ENCODE measurements around the gene PRXL2C.
A peak's percentile ranks its signal among the peaks of the same experiment; 100 is the strongest.
"Not testable (repeated sequence)": the region's sequence is repeated elsewhere in the genome, so short reads cannot be mapped to it uniquely, and the experiment has no call there.

Gene PRXL2C, protein sequence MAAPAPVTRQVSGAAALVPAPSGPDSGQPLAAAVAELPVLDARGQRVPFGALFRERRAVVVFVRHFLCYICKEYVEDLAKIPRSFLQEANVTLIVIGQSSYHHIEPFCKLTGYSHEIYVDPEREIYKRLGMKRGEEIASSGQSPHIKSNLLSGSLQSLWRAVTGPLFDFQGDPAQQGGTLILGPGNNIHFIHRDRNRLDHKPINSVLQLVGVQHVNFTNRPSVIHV
- long read RNA-seq, partial matches to known transcripts, result 0 of 5 reads
- long read RNA-seq, other reads (novel, unspliced or antisense), result 3 of 5 reads

DNA sequence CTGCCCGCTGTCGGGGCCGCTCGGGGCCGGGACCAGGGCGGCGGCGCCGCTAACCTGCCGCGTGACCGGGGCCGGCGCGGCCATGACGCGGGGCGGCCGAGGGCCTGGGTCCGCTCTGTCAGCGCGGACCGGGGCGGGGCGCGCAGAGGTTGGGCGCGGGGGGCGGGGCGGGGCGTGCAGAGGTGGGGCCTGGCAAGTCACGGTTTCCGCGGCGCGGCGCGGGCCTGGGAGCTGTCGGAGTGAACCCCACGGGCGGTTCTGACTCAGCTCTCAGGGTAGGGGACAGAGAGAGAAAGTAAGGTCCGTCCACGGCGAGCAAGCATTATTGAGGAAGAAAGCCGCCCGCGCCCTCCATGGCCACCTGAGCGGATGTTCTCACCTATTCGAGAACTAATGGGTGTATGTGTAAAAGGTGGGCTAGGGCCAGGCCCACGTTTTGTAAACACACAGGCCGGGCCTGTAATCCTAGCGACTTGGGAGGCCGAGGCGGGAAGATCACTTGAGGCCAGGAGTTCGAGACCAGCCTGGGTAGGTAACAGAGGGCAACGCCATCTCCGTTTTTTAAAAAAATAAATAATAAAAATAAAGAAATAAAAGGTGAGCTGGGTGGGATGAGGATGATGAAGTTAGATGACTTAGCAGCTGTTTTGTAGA lies at the start of gene PRXL2C:
PRXL2C (minus strand) TSS at position 120 of the 654 bp plus-strand sequence; CDS start at position 84, 36 bp downstream.
- no peak for TF ChIP-seq SPI1 (IDR thresholded peaks at IDR 0.05; ENCODE audit: borderline replicate concordance, low read depth)
- TF ChIP-seq GABPA (IDR thresholded peaks at IDR 0.05; ENCODE audit: low read depth), result no peak
- TF ChIP-seq, protein P1, sequence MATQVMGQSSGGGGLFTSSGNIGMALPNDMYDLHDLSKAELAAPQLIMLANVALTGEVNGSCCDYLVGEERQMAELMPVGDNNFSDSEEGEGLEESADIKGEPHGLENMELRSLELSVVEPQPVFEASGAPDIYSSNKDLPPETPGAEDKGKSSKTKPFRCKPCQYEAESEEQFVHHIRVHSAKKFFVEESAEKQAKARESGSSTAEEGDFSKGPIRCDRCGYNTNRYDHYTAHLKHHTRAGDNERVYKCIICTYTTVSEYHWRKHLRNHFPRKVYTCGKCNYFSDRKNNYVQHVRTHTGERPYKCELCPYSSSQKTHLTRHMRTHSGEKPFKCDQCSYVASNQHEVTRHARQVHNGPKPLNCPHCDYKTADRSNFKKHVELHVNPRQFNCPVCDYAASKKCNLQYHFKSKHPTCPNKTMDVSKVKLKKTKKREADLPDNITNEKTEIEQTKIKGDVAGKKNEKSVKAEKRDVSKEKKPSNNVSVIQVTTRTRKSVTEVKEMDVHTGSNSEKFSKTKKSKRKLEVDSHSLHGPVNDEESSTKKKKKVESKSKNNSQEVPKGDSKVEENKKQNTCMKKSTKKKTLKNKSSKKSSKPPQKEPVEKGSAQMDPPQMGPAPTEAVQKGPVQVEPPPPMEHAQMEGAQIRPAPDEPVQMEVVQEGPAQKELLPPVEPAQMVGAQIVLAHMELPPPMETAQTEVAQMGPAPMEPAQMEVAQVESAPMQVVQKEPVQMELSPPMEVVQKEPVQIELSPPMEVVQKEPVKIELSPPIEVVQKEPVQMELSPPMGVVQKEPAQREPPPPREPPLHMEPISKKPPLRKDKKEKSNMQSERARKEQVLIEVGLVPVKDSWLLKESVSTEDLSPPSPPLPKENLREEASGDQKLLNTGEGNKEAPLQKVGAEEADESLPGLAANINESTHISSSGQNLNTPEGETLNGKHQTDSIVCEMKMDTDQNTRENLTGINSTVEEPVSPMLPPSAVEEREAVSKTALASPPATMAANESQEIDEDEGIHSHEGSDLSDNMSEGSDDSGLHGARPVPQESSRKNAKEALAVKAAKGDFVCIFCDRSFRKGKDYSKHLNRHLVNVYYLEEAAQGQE (IDR thresholded peaks at IDR 0.05; ENCODE audit: insufficient replicate concordance, low read depth), result no peak
- TF ChIP-seq, protein P2, sequence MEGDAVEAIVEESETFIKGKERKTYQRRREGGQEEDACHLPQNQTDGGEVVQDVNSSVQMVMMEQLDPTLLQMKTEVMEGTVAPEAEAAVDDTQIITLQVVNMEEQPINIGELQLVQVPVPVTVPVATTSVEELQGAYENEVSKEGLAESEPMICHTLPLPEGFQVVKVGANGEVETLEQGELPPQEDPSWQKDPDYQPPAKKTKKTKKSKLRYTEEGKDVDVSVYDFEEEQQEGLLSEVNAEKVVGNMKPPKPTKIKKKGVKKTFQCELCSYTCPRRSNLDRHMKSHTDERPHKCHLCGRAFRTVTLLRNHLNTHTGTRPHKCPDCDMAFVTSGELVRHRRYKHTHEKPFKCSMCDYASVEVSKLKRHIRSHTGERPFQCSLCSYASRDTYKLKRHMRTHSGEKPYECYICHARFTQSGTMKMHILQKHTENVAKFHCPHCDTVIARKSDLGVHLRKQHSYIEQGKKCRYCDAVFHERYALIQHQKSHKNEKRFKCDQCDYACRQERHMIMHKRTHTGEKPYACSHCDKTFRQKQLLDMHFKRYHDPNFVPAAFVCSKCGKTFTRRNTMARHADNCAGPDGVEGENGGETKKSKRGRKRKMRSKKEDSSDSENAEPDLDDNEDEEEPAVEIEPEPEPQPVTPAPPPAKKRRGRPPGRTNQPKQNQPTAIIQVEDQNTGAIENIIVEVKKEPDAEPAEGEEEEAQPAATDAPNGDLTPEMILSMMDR (IDR thresholded peaks at IDR 0.05; ENCODE audit: insufficient read depth, low read length), result no peak
- TF ChIP-seq POLR2AphosphoS5 (IDR thresholded peaks at IDR 0.05; ENCODE audit: low read depth), result 0 out of 2 replicates have a peak, but pooled peaks have one; percentile 36
- peak within 1 kb of the TSS; percentile 59 for H3K4me3 ChIP-seq (replicated peaks; ENCODE audit: insufficient read depth, low read length)
- no peak within 1 kb of the TSS for H3K27ac ChIP-seq (replicated peaks)
- peak; percentile 39 to 47 for DNase-seq (ENCODE audit: low read depth in 1 of 2, low spot score in 1 of 2)
- H3K27me3 ChIP-seq (ENCODE audit: insufficient read depth, poor library complexity, severe bottlenecking), result no peaks in the 10 kb centered on the region

DNA sequence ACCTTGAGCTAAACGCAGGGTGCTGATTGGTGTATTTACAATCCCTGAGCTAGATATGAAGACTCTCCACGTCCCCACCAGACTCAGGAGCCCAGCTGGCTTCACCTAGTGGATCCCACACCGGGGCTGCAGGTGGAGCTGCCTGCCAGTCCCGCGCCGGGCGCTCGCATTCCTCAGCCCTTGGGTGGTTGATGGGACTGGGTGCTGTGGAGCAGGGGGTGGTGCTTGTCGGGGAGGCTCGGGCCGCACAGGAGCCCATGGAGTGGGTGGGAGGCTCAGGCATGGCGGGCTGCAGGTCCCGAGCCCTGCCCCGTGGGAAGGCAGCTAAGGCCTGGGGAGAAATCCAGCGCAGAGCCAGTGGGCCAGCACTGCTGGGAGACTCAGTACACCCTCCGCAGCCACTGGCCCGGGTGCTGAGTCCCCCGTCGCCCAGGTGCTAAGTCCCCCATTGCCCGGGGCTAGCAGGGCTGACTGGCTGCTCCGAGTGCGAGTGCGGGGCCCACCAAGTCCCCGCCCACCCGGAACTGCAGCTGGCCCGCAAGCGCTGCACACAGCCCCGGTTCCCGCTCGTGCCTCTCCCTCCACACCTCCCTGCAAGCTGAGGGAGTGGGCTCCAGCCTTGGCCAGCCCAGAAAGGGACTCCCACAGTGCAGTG lies 45.7 kb upstream of the PRXL2C start:
- not testable (repeated sequence) for DNase-seq (ENCODE audit: low read depth in 1 of 2, low spot score in 1 of 2); H3K27ac ChIP-seq (replicated peaks); H3K4me3 ChIP-seq (replicated peaks; ENCODE audit: insufficient read depth, low read length); H3K27me3 ChIP-seq (ENCODE audit: insufficient read depth, poor library complexity, severe bottlenecking)

DNA sequence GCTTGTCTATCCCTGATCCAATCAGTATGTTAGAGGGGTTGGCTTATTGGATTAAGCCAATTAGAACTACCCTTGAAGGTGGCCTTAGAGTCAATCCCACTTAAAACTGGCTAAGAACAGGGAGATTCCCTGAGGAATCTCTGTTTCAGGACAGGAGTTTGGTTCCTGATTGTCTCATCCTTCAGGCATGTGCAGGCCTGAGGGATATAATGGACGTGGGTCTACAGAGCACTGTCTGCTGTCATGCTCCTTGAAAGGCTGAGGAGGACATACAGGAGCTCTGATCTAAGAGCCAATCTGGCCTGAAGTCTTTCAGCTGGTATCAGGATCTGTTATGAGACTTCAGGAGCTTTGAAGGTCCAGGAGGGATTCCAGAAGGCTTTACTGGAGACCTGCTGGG lies 36.2 kb upstream of the PRXL2C start:
- DNase-seq (ENCODE audit: low read depth in 1 of 2, low spot score in 1 of 2), result no peak
- no peak overlapping the region for H3K27ac ChIP-seq (replicated peaks)
- TF ChIP-seq GABPA (IDR thresholded peaks at IDR 0.05; ENCODE audit: low read depth) (no peak), SPI1 (IDR thresholded peaks at IDR 0.05; ENCODE audit: borderline replicate concordance, low read depth) (no peak), POLR2AphosphoS5 (IDR thresholded peaks at IDR 0.05; ENCODE audit: low read depth) (no peak)
- TF ChIP-seq, protein P1 (IDR thresholded peaks at IDR 0.05; ENCODE audit: insufficient replicate concordance, low read depth), result no peak
- TF ChIP-seq, protein P2 (IDR thresholded peaks at IDR 0.05; ENCODE audit: insufficient read depth, low read length), result no peak
- no peaks in the 10 kb centered on the region for H3K27me3 ChIP-seq (ENCODE audit: insufficient read depth, poor library complexity, severe bottlenecking)
- H3K4me3 ChIP-seq (replicated peaks; ENCODE audit: insufficient read depth, low read length), result no peak overlapping the region

Data from HL-60 (cell line).